Measurements from ENCODE around the gene SNAP25.

Gene SNAP25

DNA sequence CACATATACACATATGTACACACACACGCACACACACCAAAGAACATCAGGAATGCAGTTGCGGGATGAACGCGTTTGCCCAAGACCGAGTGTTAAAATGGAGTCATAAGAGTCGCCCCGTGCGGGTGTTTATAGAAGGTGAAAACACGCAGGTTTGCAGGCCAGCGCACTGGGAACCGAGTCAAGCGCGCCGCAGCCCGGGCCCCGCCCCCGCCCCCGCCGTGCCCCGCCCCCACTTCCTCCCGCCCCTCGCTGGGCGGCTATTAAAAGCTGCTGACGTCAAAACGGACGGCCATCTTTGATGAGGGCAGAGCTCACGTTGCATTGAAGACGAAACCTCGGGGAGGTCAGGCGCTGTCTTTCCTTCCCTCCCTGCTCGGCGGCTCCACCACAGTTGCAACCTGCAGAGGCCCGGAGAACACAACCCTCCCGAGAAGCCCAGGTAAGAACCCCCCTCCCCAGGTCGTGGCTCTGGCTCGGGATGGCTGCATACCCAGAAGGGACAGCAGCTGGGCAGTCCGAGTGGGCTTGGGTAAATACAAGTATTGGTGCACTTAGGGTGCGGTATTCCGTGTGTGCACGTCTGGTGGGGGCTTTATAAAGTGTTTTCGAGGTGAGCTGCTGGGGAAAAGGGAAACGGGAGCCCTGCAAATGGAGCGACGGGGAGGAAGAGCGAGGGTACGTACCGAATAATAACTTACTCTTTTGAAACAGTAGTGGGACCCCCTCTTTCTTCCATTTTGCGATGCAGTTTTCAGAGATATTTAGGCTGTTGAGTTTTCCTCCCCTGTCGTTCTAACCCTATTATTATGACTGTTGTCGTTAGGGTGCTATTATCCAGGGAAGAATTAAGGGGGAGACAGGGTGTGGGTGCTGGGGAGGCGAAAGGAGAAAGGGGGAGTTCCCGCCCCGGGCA is at the start of gene SNAP25:
SNAP25 (plus strand) TSS at position 295 of the 916 bp plus-strand sequence. CDS start 56,662 bp downstream, outside the sequence.
- DNase-seq = peak; percentile 99

DNA sequence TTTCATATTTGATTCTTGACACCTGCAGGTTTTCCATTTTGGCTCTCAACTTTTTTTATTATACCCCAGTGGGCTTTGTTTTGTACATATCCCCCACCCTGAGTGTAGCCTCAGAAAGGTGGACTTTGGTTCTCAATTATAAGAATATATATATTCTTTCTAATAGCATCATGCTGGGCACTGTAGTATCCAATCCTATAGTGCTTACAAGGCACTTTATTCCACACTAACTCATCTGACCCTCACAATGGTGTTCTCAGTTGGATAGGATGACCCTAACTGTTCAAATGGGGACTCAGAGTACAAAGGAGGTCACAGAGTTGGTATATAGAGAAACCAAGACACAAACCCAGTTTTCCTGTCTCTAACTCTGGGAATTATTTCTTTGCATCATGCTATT is 48.9 kb upstream of the SNAP25 start:
- no peak for DNase-seq

DNA sequence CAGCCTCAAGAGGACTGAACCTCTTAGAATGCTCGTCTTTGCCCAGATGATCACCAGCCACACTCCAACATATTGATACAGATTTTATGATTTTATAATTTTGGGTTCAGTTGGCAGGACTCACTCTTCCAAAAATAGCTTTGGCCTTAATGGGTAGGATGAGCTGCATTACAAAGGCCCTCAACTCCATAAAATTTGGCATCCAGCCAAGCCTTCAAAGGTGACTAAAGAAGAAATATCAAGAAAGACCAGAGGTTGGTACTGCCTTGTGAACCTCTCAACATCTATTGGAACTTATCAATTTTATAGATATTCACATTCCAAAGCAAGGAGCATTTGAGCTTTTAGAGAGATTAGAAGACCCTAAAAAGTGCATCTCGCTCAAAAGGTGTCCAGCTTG is 48.4 kb upstream of the SNAP25 start:
- no peak for DNase-seq

DNA sequence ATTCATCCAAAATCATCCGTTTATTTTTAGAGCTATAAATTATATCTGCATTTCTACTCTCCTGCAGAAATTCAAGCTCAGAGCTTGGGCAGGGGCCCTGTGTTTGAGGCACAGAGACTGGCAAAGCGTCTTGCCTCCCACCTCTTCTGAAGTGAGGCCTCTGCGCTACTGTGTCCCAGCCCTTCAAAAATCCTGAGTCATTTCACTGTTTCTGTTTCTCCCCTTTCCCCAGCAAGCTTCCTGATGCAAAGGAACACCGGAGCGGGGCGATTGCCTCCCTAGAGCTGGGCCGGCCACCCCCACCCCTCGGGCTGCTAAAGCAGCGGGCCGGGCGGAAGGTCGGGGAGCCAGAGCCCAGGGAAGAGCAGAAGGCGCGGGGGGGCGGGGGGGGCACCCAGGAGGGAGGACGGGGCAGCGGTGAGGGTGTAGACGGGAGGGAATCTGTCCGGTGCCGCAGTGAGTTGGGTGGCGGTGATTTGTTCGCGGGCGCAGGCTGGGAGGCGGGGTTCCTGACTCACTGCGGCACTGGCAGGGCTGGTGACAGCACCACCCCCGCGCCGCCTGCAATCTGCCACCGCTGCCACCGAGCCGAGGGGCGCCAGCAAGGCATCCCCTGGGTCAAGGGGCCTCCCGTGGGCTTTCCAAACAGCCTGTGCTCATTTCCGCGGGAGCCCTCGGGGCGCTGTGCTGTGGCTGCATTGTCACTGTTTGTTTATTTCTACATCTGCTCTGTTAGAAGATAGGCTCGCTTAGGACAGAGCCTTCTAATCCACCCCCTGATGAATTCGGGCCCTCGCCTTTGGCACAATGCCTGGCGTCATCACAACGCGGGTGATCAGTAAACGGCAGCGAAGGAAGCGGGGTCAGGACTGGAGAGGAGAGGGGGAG is 46.5 kb upstream of the SNAP25 start:
- peak; percentile 95 for DNase-seq

DNA sequence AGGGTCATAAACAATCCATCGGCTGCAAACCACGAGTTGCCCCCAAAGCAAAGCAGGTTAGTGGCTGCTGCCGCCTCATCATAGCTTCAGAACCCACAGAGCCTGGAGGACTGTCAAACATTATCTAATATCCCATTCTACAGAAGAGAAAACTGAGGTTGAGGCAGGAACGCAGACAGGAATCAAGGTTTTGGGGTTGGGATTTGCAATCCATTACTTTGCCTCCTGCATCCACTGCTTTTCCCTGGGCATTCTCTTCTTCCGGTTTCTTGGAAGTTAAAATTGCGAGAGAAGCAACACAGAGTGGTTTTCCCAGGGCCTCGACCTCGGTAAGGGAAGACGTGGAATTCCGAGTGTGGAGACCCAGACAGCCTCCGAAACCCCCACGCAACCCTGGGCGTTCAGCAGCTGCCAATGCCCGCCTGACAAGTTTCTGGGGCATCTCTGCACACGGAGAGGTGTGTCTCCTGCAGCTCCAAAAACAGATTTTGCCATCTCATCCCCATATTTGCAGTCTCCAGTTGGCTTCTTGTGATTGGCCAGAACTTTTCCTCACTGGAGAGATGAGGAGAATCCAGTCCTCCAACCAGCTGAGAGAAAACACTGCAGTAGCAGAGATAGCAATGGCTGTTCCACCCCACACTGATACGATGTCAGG is 45.5 kb upstream of the SNAP25 start:
- no peak for DNase-seq

DNA sequence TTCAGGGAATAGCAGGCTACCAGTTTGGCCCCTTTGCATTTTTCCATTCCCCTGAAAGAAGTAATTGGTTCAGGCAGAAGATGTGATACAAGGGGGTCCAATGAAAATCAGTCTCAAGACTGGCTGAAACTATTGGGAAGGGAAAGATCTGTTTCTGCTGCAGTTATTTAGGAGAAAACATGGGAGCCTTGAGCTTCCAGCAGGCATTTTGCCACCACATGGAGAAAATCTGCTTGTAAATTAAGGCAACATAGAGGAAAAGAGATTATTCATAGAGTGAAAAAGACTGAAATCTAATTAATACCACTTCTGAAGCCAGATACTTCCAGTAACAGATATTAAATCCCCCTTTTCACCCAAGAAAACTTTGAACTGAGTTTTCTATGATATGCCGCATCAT is 44.2 kb upstream of the SNAP25 start:
- DNase-seq = no peak

DNA sequence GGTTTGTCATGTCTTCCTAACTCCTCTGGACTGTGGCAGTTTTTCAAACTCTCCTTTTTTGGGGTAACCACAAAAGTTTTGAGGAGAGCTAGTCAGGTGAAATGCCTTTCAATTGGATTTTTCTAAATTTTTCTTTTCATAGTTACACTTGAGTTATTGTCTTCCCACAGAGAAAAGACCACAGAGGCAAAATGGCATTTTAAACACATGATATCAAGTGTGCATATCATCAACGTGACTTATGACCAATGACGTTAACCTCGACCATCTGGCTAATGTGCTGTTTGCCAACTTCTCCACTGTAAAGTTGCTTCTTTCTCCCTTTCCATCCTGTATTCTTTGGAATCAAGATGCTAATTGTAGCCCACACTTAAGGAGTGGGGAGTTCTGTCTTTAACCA is 41.3 kb upstream of the SNAP25 start:
- peak; percentile 57 for DNase-seq

DNA sequence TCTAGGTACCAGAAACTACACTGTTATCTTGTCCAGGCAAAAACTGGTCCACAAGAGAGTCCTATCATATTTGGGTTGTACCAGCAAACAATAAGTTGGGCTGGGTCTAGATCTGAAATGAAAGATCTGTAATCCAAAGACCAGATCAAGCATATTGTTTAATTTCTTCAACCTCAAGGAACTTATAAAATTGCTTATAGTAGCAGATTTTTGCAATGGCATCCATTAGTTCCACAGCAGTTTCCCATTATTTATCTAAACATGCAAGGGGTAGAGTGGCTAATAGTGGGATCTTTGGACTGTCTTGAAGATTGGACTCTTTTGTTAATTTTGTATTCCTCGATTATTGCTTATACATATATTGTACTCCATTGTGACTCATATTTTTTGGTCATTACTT is 40.5 kb upstream of the SNAP25 start:
- no peak for DNase-seq

DNA sequence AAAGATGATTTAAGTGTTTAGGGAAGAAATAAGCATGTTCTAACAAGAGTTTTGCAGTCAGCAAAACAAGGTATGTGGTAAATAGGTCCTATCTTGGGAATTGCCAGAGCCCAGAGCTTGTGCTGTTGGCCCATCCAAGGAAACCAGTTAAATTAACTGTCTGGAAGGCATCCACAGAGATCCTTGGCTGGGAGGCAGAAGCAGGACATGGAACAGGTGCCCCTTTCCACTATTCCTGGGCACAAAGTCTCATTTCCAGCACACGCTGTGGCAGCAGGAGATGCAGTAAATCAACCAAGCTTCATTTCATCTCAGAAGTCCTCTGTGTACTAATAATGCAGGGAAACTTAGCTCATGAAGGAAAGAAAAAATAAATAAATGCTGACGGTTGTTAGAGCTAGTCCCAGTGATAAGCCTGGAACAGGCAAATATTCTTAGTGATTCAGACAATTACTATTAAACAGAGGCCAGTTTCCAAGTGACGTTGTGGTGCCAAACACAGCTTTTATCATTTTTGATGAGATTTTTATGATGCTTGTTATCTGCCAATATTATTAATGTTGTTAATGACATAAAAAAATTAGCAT is 39.8 kb upstream of the SNAP25 start:
- DNase-seq = no peak

DNA sequence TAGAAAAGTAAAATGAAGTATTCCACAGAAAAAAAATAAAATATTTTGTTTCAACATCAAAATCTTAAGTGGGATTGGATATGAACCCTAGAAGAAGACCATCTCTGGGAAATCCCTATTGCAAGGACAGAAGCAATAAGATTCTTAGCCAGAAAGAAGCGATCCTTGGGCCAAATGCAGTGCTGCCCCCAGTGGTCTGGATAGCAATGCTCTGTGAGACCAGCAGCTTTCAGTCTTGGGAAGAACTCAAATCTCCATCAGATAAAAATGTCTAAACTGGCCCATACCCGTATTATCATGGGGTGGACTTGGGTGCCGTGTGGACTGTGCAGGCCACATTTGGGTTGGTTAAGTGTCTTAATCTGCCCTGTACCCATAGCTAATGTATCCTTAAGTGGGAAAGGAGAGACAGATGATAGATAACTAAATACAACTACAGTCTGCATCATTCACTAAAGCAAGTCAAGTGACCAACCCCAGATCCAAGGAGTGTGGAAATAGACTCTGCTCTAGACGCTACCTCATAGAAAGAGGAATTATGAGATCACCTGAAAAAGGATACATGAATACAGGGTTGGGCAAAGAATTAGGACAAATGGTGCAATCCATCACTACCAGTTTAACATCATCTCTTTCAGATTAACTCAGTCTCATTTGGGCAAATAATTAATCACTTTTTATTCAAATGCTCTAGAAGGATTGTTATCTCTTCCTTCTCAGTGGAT is 38.9 kb upstream of the SNAP25 start:
- DNase-seq = no peak

DNA sequence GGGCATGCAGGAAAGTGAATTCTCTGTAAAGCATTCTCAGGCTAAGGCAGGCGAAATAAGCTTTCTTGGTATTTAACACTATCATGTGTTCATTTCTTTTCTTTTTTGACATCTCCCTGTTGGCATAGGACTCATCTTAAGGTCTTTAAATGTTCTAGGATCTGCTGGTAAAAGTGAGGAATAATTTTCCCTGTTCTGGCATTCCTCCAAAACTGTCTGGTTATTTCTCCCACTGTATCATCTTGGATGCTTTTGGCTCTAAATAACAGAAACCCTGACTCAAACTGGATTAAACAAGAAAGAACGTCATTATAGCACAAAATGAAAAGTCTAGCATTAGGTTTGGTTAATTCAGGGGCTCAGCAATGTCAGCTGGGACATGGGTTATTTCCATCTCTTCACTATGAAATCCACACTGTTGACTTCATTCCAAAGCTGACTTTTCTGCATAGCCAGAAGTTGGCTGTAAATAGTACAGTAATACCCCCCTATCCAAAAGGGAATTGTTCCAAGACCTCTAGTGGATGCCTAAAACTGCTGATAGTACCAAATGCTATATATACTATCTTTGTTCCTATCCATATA is 37.9 kb upstream of the SNAP25 start:
- DNase-seq = no peak

DNA sequence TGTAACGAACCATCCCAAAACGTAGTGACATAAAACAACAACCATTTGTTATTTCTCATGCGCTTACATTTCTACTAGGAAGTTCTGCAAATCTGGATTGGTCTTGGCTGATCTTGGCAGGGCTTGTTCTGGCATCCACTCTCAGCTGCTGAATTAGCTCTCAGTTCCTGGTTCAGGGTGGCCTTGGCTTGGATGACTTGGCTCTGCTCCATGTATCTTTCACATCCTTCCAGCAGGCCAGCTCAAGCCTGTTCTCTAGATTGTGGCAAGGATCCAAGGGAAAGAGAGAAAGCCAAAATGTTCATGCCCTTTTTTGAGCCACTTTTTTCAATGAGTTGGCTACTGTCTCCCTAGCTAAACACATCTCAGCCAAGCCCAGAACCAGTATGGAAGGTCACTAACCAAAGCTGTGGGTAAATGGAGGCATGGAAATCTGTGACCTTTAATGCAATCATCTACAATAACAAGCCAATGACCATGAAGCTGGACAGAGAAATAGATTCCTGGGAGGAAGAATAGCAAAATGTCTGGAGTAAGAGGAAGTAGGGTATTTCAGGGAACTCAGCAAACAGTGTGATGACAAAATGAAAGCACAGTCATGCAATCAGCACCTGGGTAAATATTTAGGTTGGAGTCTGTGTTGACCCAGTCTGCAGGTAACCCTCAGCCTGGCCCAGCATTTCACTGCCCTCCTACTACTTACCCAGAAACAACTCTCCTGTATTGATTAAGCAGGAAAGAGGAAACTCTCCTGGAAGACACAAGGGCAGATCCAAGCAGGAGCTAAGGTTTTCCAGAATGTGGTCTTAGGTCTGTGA is 32.7 kb upstream of the SNAP25 start:
- peak; percentile 29 for DNase-seq

DNA sequence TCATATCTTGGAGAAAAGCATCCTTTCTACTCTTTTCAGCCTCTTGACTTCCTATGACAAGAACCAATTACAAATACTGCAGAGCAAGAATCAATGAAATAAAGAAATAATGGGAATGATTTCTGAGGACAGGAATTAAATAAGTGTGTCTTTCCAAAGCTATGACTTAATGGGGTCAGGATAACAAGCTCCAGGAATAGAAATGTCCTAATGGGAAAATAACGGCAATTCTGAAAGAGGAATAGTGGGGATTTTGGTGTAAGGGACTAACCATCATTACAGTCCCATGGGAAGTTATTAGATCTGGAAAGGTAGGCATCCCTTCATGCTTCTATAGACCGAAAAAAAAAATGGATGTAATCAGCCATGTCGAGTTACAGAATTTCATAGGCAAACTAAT is 28.2 kb upstream of the SNAP25 start:
- peak; percentile 26 for DNase-seq

DNA sequence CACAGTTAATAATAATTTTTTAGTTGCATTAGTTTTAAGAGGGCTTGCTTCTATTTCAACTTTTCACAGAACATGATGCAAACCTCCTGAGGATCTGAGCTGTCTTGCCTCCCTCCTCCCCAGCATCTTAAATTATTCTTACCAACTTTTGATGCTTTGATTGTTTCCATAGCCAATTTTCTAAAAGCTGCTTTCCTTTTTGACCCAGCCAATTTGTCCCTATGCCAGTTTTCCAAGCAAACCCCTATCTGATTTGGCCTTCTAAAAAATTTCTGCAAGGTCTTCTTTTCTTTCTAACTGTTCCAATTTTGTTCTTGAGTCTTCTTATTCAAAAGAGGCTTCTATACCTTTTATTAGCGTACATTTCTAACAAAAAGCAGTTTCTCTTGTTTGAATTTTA is 26.5 kb upstream of the SNAP25 start:
- DNase-seq = no peak

DNA sequence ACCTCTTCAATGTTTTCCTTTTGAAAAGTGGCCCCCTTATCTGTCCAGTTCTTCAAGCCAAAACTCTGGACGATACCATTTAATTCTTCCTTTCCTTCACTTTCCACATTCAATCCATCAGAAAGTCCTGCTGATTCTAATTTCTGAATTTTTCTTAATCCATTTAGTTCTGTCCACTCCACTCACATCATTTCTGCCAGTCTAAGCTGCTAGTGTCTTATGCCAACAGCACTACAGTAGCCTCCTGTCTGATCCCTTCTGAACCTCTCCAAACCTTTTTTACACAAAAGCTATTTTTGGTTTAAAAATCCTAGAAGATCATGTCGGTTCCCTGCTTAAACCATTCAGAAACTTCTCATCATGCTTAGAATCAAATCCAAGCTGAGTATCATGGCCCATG is 24.5 kb upstream of the SNAP25 start:
- DNase-seq = no peak

DNA sequence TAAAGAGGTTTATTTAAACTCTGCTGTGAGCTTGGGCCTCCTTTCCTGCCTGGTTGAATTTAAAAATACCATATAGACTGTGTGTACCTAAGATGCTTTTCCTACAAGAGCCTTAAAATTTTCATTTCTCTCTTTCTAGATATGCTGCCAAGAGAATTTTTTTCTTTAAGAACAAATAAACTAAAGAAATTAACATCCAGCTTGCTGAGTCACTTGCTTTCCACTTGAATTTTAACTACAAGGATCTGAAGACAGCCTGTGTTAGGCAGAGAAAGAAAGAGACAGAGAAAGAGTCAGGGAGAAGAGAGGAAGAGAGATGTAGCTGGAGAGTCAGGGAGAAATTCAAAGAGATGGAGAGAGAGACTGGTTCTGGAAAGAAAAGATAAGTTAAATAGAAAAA is 18.3 kb upstream of the SNAP25 start:
- DNase-seq = no peak

DNA sequence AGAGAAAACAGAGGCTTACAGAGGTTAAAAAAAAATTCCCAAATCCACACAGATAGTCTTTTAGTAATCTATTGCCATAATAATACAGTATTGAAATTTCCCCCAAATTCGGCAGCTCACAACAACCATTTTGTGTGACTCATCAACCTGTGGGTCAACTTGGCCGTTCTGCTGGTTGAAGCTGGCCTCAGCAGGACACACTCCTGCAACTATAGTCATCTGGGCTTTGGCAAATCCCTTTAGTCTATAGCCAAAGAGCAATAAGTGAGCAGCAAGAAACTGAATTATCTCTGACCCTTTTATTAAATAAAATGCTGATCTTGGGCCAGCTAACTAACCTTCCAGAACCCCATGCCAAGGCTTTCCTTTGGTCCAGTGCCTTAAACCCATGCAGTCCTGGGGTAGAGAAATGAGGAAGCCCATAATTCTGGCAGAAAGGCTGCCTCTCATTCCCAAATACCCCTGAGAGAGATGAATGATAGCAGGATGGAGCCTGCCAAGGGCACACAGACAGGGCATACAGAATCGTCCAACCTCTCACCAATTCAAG is 17.2 kb upstream of the SNAP25 start:
- no peak for DNase-seq

DNA sequence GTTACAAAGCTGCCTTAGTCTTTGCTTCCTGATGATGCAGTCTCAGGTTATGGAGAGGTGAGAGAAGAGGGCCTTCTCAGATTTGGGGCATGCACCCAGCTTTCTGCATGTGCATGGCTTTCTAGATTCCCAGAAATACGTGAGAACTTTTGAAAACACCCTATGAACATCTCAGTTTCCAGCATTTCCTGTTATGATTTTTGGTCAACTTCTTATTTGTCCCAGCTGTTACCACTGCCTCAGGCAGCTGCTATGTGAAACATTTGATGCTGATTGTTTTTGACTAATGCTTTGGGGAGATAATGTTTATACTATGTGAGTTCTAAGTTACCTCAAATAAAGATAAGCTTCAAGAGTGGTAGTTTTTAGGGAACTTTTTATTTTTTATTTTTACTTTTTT is 9.5 kb upstream of the SNAP25 start:
- DNase-seq = no peak

DNA sequence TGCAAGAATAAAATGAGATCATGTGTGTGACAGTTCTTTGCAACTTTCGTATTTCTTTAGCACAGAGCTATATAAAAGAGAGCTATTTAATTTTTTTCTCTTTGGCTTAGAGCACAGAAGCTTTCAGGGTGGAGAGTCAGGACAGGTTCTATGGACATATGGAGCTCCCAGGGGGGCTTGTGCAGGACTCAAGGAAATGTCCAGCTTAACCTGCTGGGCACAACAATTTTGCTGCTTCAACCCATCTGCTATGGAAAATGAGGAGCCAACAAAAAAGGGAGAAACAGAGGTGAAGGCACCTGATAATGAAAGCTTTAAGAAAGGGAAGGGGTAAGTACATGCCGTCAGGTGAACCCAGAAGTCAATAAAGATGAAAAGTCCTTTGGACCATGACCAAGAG is 5.1 kb upstream of the SNAP25 start:
- DNase-seq = no peak

DNA sequence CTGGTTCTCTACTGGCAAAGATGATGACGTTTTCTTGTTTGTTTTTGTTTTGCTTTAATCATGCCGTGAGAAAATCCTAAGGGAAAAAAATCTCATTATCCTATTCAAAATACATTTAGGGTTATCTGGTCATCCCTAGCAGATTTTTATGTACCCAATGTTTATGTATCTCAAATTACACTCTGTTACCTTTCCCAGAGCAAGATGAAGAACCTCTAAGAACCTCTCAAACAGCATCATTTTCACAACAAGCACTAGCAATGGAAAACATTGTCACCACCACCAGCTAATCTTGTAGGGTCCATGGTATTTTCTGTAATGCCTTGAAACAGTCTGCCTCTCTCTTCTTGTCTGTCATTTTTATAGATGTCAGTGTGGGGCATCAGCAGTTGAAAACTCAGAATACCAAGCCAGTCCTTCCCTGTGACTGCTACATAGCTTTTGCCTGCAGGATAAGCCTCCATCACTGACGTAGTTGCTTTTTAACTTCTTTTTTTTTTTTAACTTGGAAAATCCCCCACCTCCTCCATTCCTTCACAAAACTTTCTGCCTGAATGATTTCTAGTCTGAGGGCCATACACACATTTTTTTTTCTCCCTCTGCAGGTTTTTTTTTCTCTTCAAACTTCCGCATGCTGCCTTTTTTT is 2.4 kb upstream of the SNAP25 start:
- peak; percentile 23 for DNase-seq

Data from NCI-H2171 (cell line).